Stimulated activated naive CD8-positive, alpha-beta T cell treated with anti-CD3 and anti-CD28 coated beads, Interleukin-15, amount 100 ng/mL, for 72 hours (primary cell): Measurements from ENCODE around the gene GDPD3.
A peak's percentile ranks its signal among the peaks of the same experiment; 100 is the strongest.

Experiments used
- ATAC-seq: fragments of 150-1000 bp; cut with Tn5 transposase; 2 replicates; pipeline ENCODE4 v1.10.0; 2021; ENCODE audit warnings: mild to moderate bottlenecking, moderate library complexity
- DNase-seq, 2 donors: peaks; one replicate each; pipeline ENCODE4 v3.0.0; 2021 to 2022
- H3K27ac Mint-ChIP-seq, 2 donors: one replicate each; pipeline ENCODE4 v1.8.0; 2022; ENCODE audit warnings: mild to moderate bottlenecking in 2 of 2, mixed read lengths in 2 of 2, moderate library complexity in 2 of 2
- H3K27me3 Mint-ChIP-seq: one replicate; pipeline ENCODE4 v1.8.0; 2022; ENCODE audit warnings: mixed read lengths
- H3K4me1 Mint-ChIP-seq: one replicate; pipeline ENCODE4 v1.8.0; 2022; ENCODE audit warnings: mild to moderate bottlenecking, mixed read lengths
- H3K4me3 Mint-ChIP-seq, 2 donors: one replicate each; pipeline ENCODE4 v1.8.0; 2022; ENCODE audit warnings: mild to moderate bottlenecking in 2 of 2, mixed read lengths in 2 of 2, moderate library complexity in 1 of 2
- H3K9me3 Mint-ChIP-seq, 2 donors: one replicate each; pipeline ENCODE4 v1.8.0; 2022; ENCODE audit warnings: mixed read lengths in 2 of 2

Gene GDPD3

GRCh38 chr16:30079480-30079879, 33.9 kb downstream of the GDPD3 start:
- DNase-seq (no peak), ATAC-seq (no peak)
- Mint-ChIP-seq H3K4me3 (no peak overlapping the region), H3K4me1 (peaks cover 59% of the 10 kb centered on the region), H3K27ac (no peak overlapping the region), H3K9me3 (no peaks in the 10 kb centered on the region), H3K27me3 (no peaks in the 10 kb centered on the region)

GRCh38 chr16:30078744-30079143, 34.6 kb downstream of the GDPD3 start:
- ATAC-seq: no peak
- Mint-ChIP-seq H3K9me3 (no peaks in the 10 kb centered on the region), H3K4me3 (no peak overlapping the region)

GRCh38 chr16:30077656-30078055, 35.7 kb downstream of the GDPD3 start:
- H3K4me3 Mint-ChIP-seq: peak overlapping the region; percentile 84 to 93
- peak overlapping the region in 1 of 2 donors; percentile 66 for H3K27ac Mint-ChIP-seq
- ATAC-seq: no peak
- peaks cover 52% of the 10 kb centered on the region for H3K4me1 Mint-ChIP-seq
- no peak for DNase-seq
- no peaks in the 10 kb centered on the region for H3K27me3 Mint-ChIP-seq
- no peaks in the 10 kb centered on the region for H3K9me3 Mint-ChIP-seq

More at GRCh38 chr16:30078744-30079143, 34.6 kb downstream of the GDPD3 start:
- H3K27me3 Mint-ChIP-seq: no peaks in the 10 kb centered on the region
- H3K27ac Mint-ChIP-seq: peak overlapping the region in 1 of 2 donors; percentile 15
- DNase-seq: no peak
- peaks cover 53% of the 10 kb centered on the region for H3K4me1 Mint-ChIP-seq

GRCh38 chr16:30076276-30076791, 37.0 kb downstream of the GDPD3 start:
- no peak for DNase-seq
- peak overlapping the region; percentile 66 to 96 for H3K27ac Mint-ChIP-seq
- H3K27me3 Mint-ChIP-seq: no peaks in the 10 kb centered on the region
- H3K9me3 Mint-ChIP-seq: no peaks in the 10 kb centered on the region
- H3K4me1 Mint-ChIP-seq: peaks cover 52% of the 10 kb centered on the region
- peak overlapping the region; percentile 84 to 93 for H3K4me3 Mint-ChIP-seq
- ATAC-seq: peak; percentile 42

GRCh38 chr16:30075503-30076275, 37.6 kb downstream of the GDPD3 start, which contains the start of gene PPP4C:
TSS of gene PPP4C (plus strand) at chr16:30075994. CDS start at chr16:30076378, 384 bp downstream.
- DNase-seq (peak; percentile 89 to 90), ATAC-seq (peak; percentile 95)
- Mint-ChIP-seq H3K9me3 (no peaks in the 10 kb centered on the region), H3K27ac (peak within 1 kb of the TSS; percentile 92 to 96), H3K4me1 (peaks cover 52% of the 10 kb centered on the region), H3K4me3 (peak within 1 kb of the TSS; percentile 84 to 93), H3K27me3 (no peaks in the 10 kb centered on the region)

GRCh38 chr16:30070490-30070889, 42.8 kb downstream of the GDPD3 start:
- no peak for DNase-seq
- no peak overlapping the region for H3K4me3 Mint-ChIP-seq
- no peak overlapping the region for H3K27ac Mint-ChIP-seq
- no peaks in the 10 kb centered on the region for H3K27me3 Mint-ChIP-seq
- no peak for ATAC-seq
- peaks cover 53% of the 10 kb centered on the region for H3K4me1 Mint-ChIP-seq
- H3K9me3 Mint-ChIP-seq: no peaks in the 10 kb centered on the region

- H3K4me1 Mint-ChIP-seq: peaks cover 47% of the 10 kb centered on the region
- H3K27ac Mint-ChIP-seq: peak overlapping the region in 1 of 2 donors; percentile 46
- no peaks in the 10 kb centered on the region for H3K27me3 Mint-ChIP-seq
- H3K4me3 Mint-ChIP-seq: peak overlapping the region in 1 of 2 donors; percentile 7
- H3K9me3 Mint-ChIP-seq: no peaks in the 10 kb centered on the region
- no peak for ATAC-seq
- DNase-seq: no peak
Observed at GRCh38 chr16:30069611-30070462, 43.5 kb downstream of the GDPD3 start.

- Mint-ChIP-seq H3K4me1 (peaks cover 45% of the 10 kb centered on the region), H3K4me3 (peak overlapping the region; percentile 51 to 60), H3K27ac (peak overlapping the region in 1 of 2 donors; percentile 87), H3K9me3 (no peaks in the 10 kb centered on the region), H3K27me3 (no peaks in the 10 kb centered on the region)
- DNase-seq (peak; percentile 55 to 61), ATAC-seq (no peak)
Observed at GRCh38 chr16:30068750-30069610, 44.4 kb downstream of the GDPD3 start.

GRCh38 chr16:30068333-30068732, 45.0 kb downstream of the GDPD3 start:
- DNase-seq (no peak), ATAC-seq (no peak)
- Mint-ChIP-seq H3K9me3 (no peaks in the 10 kb centered on the region), H3K27me3 (no peaks in the 10 kb centered on the region), H3K4me1 (peaks cover 51% of the 10 kb centered on the region), H3K27ac (peak overlapping the region in 1 of 2 donors; percentile 87), H3K4me3 (peak overlapping the region; percentile 51 to 60)

- Mint-ChIP-seq H3K27me3 (no peaks in the 10 kb centered on the region), H3K27ac (peak overlapping the region; percentile 9 to 99), H3K9me3 (no peaks in the 10 kb centered on the region), H3K4me3 (peak overlapping the region; percentile 98 to 99), H3K4me1 (peaks cover 53% of the 10 kb centered on the region)
- DNase-seq: no peak
- no peak for ATAC-seq
Observed at GRCh38 chr16:30067584-30067916, 45.8 kb downstream of the GDPD3 start.

- peak overlapping the region; percentile 99 for H3K27ac Mint-ChIP-seq
- no peaks in the 10 kb centered on the region for H3K27me3 Mint-ChIP-seq
- no peaks in the 10 kb centered on the region for H3K9me3 Mint-ChIP-seq
- peaks cover 53% of the 10 kb centered on the region for H3K4me1 Mint-ChIP-seq
- ATAC-seq (no peak), DNase-seq (no peak)
- H3K4me3 Mint-ChIP-seq: peak overlapping the region; percentile 98 to 99
Observed at GRCh38 chr16:30066761-30067583, 46.4 kb downstream of the GDPD3 start.

- ATAC-seq (peak; percentile 2), DNase-seq (no peak)
- Mint-ChIP-seq H3K4me1 (peaks cover 53% of the 10 kb centered on the region), H3K9me3 (no peaks in the 10 kb centered on the region), H3K27ac (peak overlapping the region; percentile 99), H3K27me3 (no peaks in the 10 kb centered on the region), H3K4me3 (peak overlapping the region; percentile 98 to 99)
Observed at GRCh38 chr16:30065943-30066760, 47.2 kb downstream of the GDPD3 start.

GRCh38 chr16:30065102-30065942, 48.0 kb downstream of the GDPD3 start, which contains the start of gene ALDOA:
TSS of gene ALDOA (plus strand) at chr16:30065760. CDS start at chr16:30066898, 1,138 bp downstream.
- Mint-ChIP-seq H3K4me1 (peaks cover 57% of the 10 kb centered on the region), H3K27me3 (no peaks in the 10 kb centered on the region), H3K9me3 (no peaks in the 10 kb centered on the region), H3K27ac (peak within 1 kb of the TSS; percentile 99), H3K4me3 (peak within 1 kb of the TSS; percentile 98 to 99)
- DNase-seq (peak; percentile 96 to 98), ATAC-seq (peak; percentile 90)
